CD8-positive, alpha-beta memory T cell (primary cell): ENCODE measurements around the gene IFITM10. TPM values are rescaled to one million over a fixed set of nuclear protein-coding genes. Genes with fewer than 3 reads are reported as not detected.

Experiments used
- CTCF ChIA-PET: fragments of 350-600 bp; sonication (Branson Sonifier 250); formaldehyde crosslinking; loops from one replicate; lab custom pipeline; 2021; ENCODE audit warnings: antibody characterized with exemption; lab: Charles Lee
- POLR2A ChIA-PET: fragments of 350-600 bp; sonication (Branson Sonifier 250); formaldehyde crosslinking; loops from one replicate; lab custom pipeline; 2021; ENCODE audit warnings: antibody characterized with exemption; lab: Charles Lee
- DNase-seq, 5 donors: peaks; one replicate each; pipeline versions ENCODE4 v3.0.0 to v3.0.0-alpha.2; 2020 to 2022; ENCODE audit warnings: mixed read lengths in 1 of 5
- H3K27ac ChIP-seq: one replicate; pipeline ENCODE4 v1.7.0; 2013; ENCODE audit warnings: low read depth, mild to moderate bottlenecking, low read length, moderate library complexity
- H3K27me3 ChIP-seq: 2 replicates; pipeline ENCODE4 v1.7.0; 2013; ENCODE audit warnings: low read length, mild to moderate bottlenecking; ENCODE audit not compliant: insufficient read depth, poor library complexity, severe bottlenecking
- H3K36me3 ChIP-seq: 2 replicates; pipeline ENCODE4 v1.7.0; 2013; ENCODE audit warnings: mild to moderate bottlenecking, low read length, moderate library complexity; ENCODE audit not compliant: insufficient read depth
- H3K4me1 ChIP-seq: 2 replicates; pipeline ENCODE4 v1.7.0; 2013; ENCODE audit warnings: mild to moderate bottlenecking, low read length, moderate library complexity; ENCODE audit not compliant: insufficient read depth
- H3K4me3 ChIP-seq: 2 replicates; pipeline ENCODE4 v1.7.0; 2013; ENCODE audit warnings: mild to moderate bottlenecking, low read length
- H3K9me3 ChIP-seq: 2 replicates; pipeline ENCODE4 v1.7.0; 2013; ENCODE audit warnings: mild to moderate bottlenecking, low read length
- H3K27ac Mint-ChIP-seq, 8 donors: one replicate each; pipeline ENCODE4 v1.8.0; 2020 to 2021; ENCODE audit warnings: mixed read lengths in 8 of 8, mild to moderate bottlenecking in 6 of 8, inconsistent platforms in 3 of 8, moderate library complexity in 3 of 8
- H3K27me3 Mint-ChIP-seq, 2 donors: one replicate each; pipeline ENCODE4 v1.8.0; 2020 to 2021; ENCODE audit warnings: mixed read lengths in 2 of 2, mild to moderate bottlenecking in 1 of 2, moderate library complexity in 1 of 2
- H3K36me3 Mint-ChIP-seq, 3 donors: one replicate each; pipeline ENCODE4 v1.8.0; 2020 to 2021; ENCODE audit warnings: mixed read lengths in 3 of 3, inconsistent platforms in 1 of 3, mild to moderate bottlenecking in 1 of 3
- H3K4me1 Mint-ChIP-seq, 3 donors: one replicate each; pipeline ENCODE4 v1.8.0; 2020 to 2021; ENCODE audit warnings: mixed read lengths in 3 of 3, inconsistent platforms in 1 of 3, mild to moderate bottlenecking in 1 of 3
- H3K4me3 Mint-ChIP-seq, 7 donors: one replicate each; pipeline ENCODE4 v1.8.0; 2020 to 2021; ENCODE audit warnings: mixed read lengths in 7 of 7, mild to moderate bottlenecking in 6 of 7, moderate library complexity in 4 of 7, inconsistent platforms in 2 of 7
- H3K9me3 Mint-ChIP-seq, 5 donors: one replicate each; pipeline ENCODE4 v1.8.0; 2020 to 2022; ENCODE audit warnings: mixed read lengths in 5 of 5, mild to moderate bottlenecking in 3 of 5, moderate library complexity in 2 of 5, inconsistent platforms in 1 of 5
- polyA plus RNA-seq: library from polyadenylated mRNA; unstranded; fragments of 300-500 nt; fragmentation: Illumina TruSeq; gene quantifications from one replicate; pipeline ENCODE4 v1.2.3, GENCODE V29; 2021
- total RNA-seq, 2 experiments: library from RNA; stranded (reverse); gene quantifications; one replicate each; pipeline ENCODE4 v1.2.3, GENCODE V29; 2021

The IFITM10 gene
- total and polyA plus RNA-seq, 3 experiments from 2014 or later = 0.10 to 0.95 (median 0.39) TPM

GRCh38 chr11:1714908-1715885 lies 35.2 kb downstream of the IFITM10 start:
- POLR2A ChIA-PET = no interaction called here
- Mint-ChIP-seq H3K9me3 (peaks cover 0 to 3% (median 0%) of the 10 kb centered on the region in 5 donors), H3K27ac (peak overlapping the region in 1 of 8 donors; percentile 77), H3K4me3 (no peak overlapping the region), H3K27me3 (peaks cover 2 to 8% of the 10 kb centered on the region in 2 donors), H3K4me1 (no peaks in the 10 kb centered on the region), H3K36me3 (no peaks in the 10 kb centered on the region)
- Histone ChIP-seq H3K27ac (no peak overlapping the region), H3K4me3 (no peak overlapping the region), H3K9me3 (no peaks in the 10 kb centered on the region), H3K27me3 (no peaks in the 10 kb centered on the region), H3K4me1 (no peaks in the 10 kb centered on the region), H3K36me3 (no peaks in the 10 kb centered on the region)
- CTCF ChIA-PET = no interaction called here
- DNase-seq = no peak

GRCh38 chr11:1708716-1709115 lies 41.7 kb downstream of the IFITM10 start:
- Histone ChIP-seq H3K9me3 (no peaks in the 10 kb centered on the region), H3K4me3 (no peak overlapping the region), H3K4me1 (no peaks in the 10 kb centered on the region), H3K27ac (no peak overlapping the region), H3K27me3 (peaks cover 4% of the 10 kb centered on the region), H3K36me3 (no peaks in the 10 kb centered on the region)
- Mint-ChIP-seq H3K4me3 (no peak overlapping the region), H3K36me3 (no peaks in the 10 kb centered on the region), H3K9me3 (peaks cover 0 to 5% (median 0%) of the 10 kb centered on the region in 5 donors), H3K4me1 (peaks cover 2 to 18% (median 13%) of the 10 kb centered on the region in 3 donors), H3K27ac (peak overlapping the region in 1 of 8 donors; percentile 82), H3K27me3 (peaks cover 9 to 12% of the 10 kb centered on the region in 2 donors)
- ChIA-PET POLR2A (no interaction called here), CTCF (interaction anchor here (0.8 to 4.5 kb wide), 2 partner anchors 15 to 124 kb away, joined by 3 to 29 read pairs; partner anchors contain the start of gene SYT8)
- DNase-seq = no peak

DNA sequence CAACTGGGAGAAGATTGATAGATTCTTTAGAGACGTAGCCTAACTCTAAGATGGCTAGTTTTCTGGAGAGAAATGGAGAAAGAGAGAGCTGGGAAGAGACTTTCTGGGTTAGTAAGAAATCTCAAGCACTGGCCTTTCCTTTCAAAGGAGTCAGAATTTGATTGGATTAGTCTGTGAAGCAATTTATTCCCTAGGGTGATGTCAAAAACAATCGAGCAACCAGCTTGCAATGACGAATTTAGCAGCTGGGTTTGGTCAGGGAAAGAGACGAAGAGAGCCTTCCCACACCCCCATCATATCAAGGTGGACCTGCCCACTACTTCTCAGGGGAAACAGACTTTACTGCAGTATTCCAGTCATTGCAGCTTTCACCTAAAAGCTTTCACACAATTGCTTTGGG lies 42.6 kb downstream of the IFITM10 start:
- peaks cover 4% of the 10 kb centered on the region for H3K27me3 ChIP-seq
- no peaks in the 10 kb centered on the region for H3K9me3 ChIP-seq
- Mint-ChIP-seq H3K4me1 (peaks cover 2 to 18% (median 13%) of the 10 kb centered on the region in 3 donors), H3K9me3 (peaks cover 0 to 7% (median 0%) of the 10 kb centered on the region in 5 donors), H3K27ac (no peak overlapping the region), H3K36me3 (no peaks in the 10 kb centered on the region), H3K4me3 (no peak overlapping the region), H3K27me3 (peaks cover 9 to 13% of the 10 kb centered on the region in 2 donors)
- CTCF ChIA-PET = interaction anchor here (4.5 kb wide), 1 partner anchor 125 kb away, joined by 29 read pairs; the partner anchor contains the start of gene SYT8
- no peak for DNase-seq
- POLR2A ChIA-PET = no interaction called here
- no peak overlapping the region for H3K27ac ChIP-seq
- H3K4me1 ChIP-seq = no peaks in the 10 kb centered on the region
- H3K4me3 ChIP-seq = no peak overlapping the region
- H3K36me3 ChIP-seq = no peaks in the 10 kb centered on the region

GRCh38 chr11:1706634-1707400 lies 43.6 kb downstream of the IFITM10 start:
- peaks cover 5 to 7% (median 5%) of the 10 kb centered on the region in 5 donors for H3K9me3 Mint-ChIP-seq
- Histone ChIP-seq H3K4me3 (no peak overlapping the region), H3K27ac (no peak overlapping the region), H3K9me3 (no peaks in the 10 kb centered on the region), H3K4me1 (no peaks in the 10 kb centered on the region), H3K36me3 (no peaks in the 10 kb centered on the region), H3K27me3 (peaks cover 4% of the 10 kb centered on the region)
- H3K27ac Mint-ChIP-seq = no peak overlapping the region
- peaks cover 0 to 4% (median 0%) of the 10 kb centered on the region in 3 donors for H3K36me3 Mint-ChIP-seq
- no peak overlapping the region for H3K4me3 Mint-ChIP-seq
- POLR2A ChIA-PET = interaction anchor here (0.9 kb wide), 1 partner anchor 175 kb away, joined by 3 read pairs; no protein-coding TSS in a partner anchor
- peaks cover 2 to 20% (median 13%) of the 10 kb centered on the region in 3 donors for H3K4me1 Mint-ChIP-seq
- peaks cover 13% of the 10 kb centered on the region in 2 donors for H3K27me3 Mint-ChIP-seq
- no peak for DNase-seq
- CTCF ChIA-PET = interaction anchor here (1.0 to 4.5 kb wide), 5 partner anchors 51 to 444 kb away, joined by 3 to 29 read pairs (median 3); partner anchors contain the start of gene SYT8

- Mint-ChIP-seq H3K4me3 (peak overlapping the region in 3 of 7 donors; percentile 15 to 60 (median 41)), H3K36me3 (peaks cover 0 to 11% (median 0%) of the 10 kb centered on the region in 3 donors), H3K27ac (peak overlapping the region in 4 of 8 donors; percentile 12 to 74 (median 49)), H3K4me1 (peaks cover 16 to 34% (median 26%) of the 10 kb centered on the region in 3 donors), H3K27me3 (peaks cover 11 to 15% of the 10 kb centered on the region in 2 donors), H3K9me3 (peaks cover 6 to 13% (median 11%) of the 10 kb centered on the region in 5 donors)
- Histone ChIP-seq H3K4me3 (no peak overlapping the region), H3K4me1 (peaks cover 10% of the 10 kb centered on the region), H3K9me3 (no peaks in the 10 kb centered on the region), H3K27ac (no peak overlapping the region), H3K36me3 (no peaks in the 10 kb centered on the region), H3K27me3 (peaks cover 4% of the 10 kb centered on the region)
- no peak for DNase-seq
- CTCF ChIA-PET = interaction anchor here (0.9 to 4.5 kb wide), 3 partner anchors 11 to 128 kb away, joined by 3 to 29 read pairs (median 4); partner anchors contain the start of gene SYT8
- POLR2A ChIA-PET = no interaction called here
Observed at GRCh38 chr11:1705126-1706052, 45.0 kb downstream of the IFITM10 start.

DNA sequence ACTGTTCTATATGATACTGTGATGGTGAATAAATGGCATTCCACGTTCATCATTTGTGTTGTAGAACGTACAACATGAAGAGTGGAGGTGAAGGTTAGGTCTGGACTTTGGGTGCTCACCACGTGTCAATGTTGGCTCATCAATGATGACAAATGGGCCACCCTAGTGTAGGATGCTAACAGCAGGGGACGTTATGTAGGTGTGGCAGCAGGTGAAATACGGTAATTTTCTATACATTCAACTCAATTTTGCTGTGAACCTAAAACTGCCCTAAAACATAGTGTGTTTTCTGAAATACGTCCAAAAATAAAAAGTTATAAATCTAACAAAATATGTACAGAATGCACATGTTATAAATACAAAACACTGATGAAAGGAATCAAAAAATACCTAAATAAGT lies 47.2 kb downstream of the IFITM10 start:
- H3K36me3 Mint-ChIP-seq = peaks cover 0 to 14% (median 0%) of the 10 kb centered on the region in 3 donors
- peaks cover 3 to 13% (median 11%) of the 10 kb centered on the region in 5 donors for H3K9me3 Mint-ChIP-seq
- ChIA-PET POLR2A (no interaction called here), CTCF (interaction anchor here (3.5 kb wide), 1 partner anchor 10 kb away, joined by 14 read pairs; no protein-coding TSS in a partner anchor)
- H3K4me1 Mint-ChIP-seq = peaks cover 18 to 38% (median 28%) of the 10 kb centered on the region in 3 donors
- H3K27ac Mint-ChIP-seq = no peak overlapping the region
- Histone ChIP-seq H3K27ac (no peak overlapping the region), H3K4me3 (no peak overlapping the region), H3K9me3 (no peaks in the 10 kb centered on the region), H3K27me3 (peaks cover 4% of the 10 kb centered on the region), H3K4me1 (peaks cover 10% of the 10 kb centered on the region), H3K36me3 (no peaks in the 10 kb centered on the region)
- no peak overlapping the region for H3K4me3 Mint-ChIP-seq
- peaks cover 8 to 11% of the 10 kb centered on the region in 2 donors for H3K27me3 Mint-ChIP-seq
- DNase-seq = no peak

GRCh38 chr11:1702506-1702905 lies 47.9 kb downstream of the IFITM10 start:
- Histone ChIP-seq H3K9me3 (no peaks in the 10 kb centered on the region), H3K36me3 (no peaks in the 10 kb centered on the region), H3K4me3 (no peak overlapping the region), H3K4me1 (peaks cover 10% of the 10 kb centered on the region), H3K27ac (no peak overlapping the region), H3K27me3 (peaks cover 3% of the 10 kb centered on the region)
- Mint-ChIP-seq H3K27me3 (peaks cover 8 to 11% of the 10 kb centered on the region in 2 donors), H3K36me3 (peaks cover 0 to 16% (median 0%) of the 10 kb centered on the region in 3 donors), H3K4me1 (peaks cover 18 to 38% (median 28%) of the 10 kb centered on the region in 3 donors), H3K27ac (no peak overlapping the region), H3K9me3 (peaks cover 3 to 13% (median 11%) of the 10 kb centered on the region in 5 donors), H3K4me3 (no peak overlapping the region)
- DNase-seq = no peak
- CTCF ChIA-PET = interaction anchor here (1.1 to 3.5 kb wide), 3 partner anchors 9 to 130 kb away, joined by 3 to 21 read pairs (median 14); no protein-coding TSS in a partner anchor
- POLR2A ChIA-PET = no interaction called here
